ENCODE results near the gene SLC1A2.

DNA sequence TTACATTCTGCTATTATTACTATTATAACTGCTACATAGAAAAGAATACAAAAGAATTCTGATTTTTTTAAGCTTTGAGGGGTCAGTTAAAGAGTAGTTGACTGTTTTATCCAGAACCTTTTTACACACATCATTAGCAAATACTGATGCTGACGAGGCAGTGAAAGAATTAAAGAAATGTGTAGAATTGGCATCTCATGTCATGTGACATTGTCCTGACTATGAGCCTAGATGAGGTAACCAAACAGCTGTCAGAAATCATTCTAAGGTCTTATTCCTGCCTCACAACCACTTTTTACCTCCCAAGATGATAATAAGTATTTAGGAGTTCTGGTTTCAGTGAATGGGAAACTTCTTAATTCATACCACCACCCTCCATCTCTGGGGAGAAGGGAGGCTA, 121.0 kb downstream of the SLC1A2 start:
- TF ChIP-seq, protein P1, sequence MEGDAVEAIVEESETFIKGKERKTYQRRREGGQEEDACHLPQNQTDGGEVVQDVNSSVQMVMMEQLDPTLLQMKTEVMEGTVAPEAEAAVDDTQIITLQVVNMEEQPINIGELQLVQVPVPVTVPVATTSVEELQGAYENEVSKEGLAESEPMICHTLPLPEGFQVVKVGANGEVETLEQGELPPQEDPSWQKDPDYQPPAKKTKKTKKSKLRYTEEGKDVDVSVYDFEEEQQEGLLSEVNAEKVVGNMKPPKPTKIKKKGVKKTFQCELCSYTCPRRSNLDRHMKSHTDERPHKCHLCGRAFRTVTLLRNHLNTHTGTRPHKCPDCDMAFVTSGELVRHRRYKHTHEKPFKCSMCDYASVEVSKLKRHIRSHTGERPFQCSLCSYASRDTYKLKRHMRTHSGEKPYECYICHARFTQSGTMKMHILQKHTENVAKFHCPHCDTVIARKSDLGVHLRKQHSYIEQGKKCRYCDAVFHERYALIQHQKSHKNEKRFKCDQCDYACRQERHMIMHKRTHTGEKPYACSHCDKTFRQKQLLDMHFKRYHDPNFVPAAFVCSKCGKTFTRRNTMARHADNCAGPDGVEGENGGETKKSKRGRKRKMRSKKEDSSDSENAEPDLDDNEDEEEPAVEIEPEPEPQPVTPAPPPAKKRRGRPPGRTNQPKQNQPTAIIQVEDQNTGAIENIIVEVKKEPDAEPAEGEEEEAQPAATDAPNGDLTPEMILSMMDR (IDR thresholded peaks at IDR 0.05; ENCODE audit: low read depth, low read length) = no peak
- no peak for TF ChIP-seq EZH2phosphoT487 (IDR thresholded peaks at IDR 0.05; ENCODE audit: low read depth)
